GM18951 (cell line): ENCODE measurements around the gene MTUS2.

Experiments used
- POLR2A ChIP-seq: IDR thresholded peaks from 4 replicates; pipeline ENCODE4 v1.6.1; 2011; ENCODE audit warnings: mild to moderate bottlenecking; ENCODE audit not compliant: insufficient read length, insufficient read depth; ENCODE audit errors: extremely low read depth
- in situ Hi-C: fragments of 300-500 bp; cut with MboI; formaldehyde crosslinking; loops from one replicate; pipeline ENCODE4 v1.12.0; 2022; ENCODE audit warnings: low sequenced_read_pairs, mixed read lengths, inconsistent platforms; ENCODE audit not compliant: unreplicated experiment

MTUS2 gene

DNA sequence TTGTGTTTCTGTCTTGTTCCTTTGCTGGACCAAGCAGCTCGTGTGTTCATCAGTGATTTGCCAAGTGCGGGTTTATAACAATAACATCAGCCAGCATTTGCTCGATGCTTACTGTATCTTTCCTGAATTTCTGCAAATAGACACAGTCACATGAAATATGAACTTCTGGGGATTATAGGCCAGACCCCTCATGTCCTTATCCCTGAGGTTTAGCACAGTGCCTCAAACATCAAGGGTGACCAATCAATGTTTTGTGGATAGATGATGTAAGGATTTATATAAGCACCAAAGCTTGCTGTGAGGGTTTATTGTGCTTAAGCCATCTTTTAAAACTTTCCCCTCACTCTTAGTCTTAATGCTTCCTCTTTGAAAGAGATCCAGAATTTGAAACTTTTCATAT is 451.5 kb downstream of the MTUS2 start:
- TF ChIP-seq POLR2A, result no peak
- in situ Hi-C loops, result no loop called here

DNA sequence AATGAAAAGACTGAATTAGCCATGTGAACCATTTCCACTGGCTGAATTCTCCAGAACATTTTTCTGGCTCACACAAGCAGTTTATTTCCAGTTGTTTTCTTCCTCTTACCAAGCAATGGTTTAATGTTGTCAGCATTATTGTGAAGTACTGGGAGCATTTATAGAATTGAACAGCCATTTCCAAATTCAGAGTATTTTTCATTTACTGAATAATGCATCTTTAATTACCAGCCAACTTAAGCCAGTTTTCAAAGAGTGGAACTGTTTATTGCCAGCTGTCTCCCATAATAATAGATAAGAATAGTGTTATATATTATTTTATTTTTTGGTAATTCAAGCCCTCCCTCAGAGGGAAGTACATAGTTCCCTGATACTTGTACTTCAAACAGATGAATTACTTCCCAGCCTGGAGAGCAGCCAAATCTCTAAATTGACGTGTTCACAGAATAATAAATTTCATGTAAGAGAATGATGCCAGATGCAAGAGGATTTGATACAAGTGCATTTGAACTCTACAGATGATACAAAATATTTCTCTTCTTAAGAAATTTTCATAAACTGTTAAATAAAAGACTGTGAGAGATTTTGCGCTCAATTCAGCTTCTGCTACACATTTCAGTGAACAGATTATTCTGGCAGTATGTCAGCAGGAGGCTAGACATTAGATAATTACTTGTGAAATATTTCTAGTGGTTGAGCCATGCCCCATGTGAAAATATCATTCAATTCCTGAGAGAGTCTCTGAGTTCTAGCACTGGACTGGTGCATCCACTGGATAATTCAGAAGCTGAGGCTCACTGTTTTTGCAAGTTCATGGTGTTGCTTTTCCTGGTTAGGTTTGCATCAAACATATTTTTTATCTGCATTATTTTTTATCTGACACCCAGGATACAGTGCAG is 459.5 kb downstream of the MTUS2 start:
- TF ChIP-seq POLR2A, result no peak
- in situ Hi-C loops, result no loop called here

DNA sequence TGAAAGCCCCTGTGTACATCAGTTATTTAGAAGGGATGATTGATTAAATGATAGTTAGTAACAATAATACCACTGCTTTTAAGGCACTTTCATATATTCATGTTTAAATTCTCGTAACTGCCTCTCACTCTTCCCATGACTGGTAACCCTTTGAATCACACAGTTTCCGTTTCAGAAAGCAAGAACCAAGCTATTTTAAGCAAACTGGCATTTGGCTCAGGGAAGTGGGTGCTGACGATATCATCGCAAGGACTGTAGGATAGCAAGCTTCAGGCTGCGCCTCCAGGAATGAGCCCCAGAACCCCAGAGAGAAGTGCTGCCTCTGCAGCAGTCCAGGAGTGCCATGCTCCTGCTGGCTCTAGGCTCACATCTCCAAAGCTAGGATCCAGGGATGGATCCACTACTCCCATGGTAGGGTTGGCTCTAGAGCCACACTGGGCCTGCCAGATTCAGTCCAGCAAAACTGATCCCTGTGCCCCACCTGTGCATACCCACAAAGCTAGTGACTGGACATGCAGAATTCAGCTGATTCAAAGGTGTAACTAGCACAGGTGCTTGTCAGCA is 461.9 kb downstream of the MTUS2 start:
- no peak for TF ChIP-seq POLR2A

DNA sequence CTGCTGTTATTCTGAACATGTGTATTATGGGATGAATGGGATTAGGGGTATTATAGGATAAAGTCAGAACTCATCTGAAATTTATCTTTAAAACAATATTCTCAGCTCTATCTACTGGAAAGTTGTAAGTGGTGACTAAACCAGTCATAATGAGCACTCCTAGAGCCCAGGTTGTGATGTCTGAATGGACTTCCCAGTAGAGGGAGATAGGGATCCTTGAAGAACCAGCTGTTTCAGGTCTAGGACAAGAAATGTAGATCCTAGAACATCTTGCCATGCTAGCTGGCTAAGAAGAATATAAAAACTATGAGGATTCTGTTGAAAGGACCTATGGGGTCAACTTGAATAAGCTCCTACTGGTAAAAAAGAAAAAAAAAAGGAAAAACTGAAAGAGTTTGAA is 464.6 kb downstream of the MTUS2 start:
- in situ Hi-C loops, result no loop called here
- no peak for TF ChIP-seq POLR2A

More for the DNA sequence above, 461.9 kb downstream of the MTUS2 start:
- in situ Hi-C loops, result no loop called here

DNA sequence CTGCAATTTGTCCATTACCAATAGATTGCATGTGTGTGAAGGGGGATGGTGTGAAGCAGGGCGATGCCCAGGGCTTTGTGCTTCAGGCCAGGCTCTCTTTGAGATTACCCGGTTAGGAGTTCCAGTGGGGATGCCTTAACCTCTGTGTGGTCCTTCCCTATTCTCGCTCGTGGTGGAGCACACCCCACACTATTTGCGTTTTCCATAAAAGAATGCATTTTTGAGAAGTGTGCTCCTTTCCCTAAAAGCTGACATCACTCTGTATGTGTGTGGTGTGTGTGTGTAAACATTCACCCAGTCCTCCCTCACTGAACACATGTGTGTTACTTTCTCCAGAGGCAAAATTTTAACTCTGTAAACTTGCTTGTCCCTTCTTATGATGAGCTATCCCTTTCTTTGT is 467.1 kb downstream of the MTUS2 start:
- no peak for TF ChIP-seq POLR2A
- in situ Hi-C loops, result no loop called here

DNA sequence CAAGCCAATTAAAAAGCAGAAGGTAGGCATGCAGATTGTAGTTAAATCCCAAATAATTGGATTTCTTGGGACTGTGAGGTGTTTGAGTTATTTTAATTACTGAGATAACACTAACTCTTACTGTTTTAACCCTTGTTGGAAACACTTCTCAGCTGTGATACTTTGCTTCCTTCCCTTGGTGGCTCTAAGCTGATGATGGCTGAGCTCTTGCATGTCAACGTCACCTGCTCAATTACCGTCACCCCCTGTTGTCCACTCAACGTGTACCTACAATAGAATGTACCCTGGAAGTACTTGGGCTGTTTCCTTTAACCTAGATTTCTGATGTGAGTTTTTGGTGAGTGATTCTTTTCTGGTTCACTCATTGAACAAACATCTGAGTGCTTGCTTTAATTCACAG is 471.9 kb downstream of the MTUS2 start:
- in situ Hi-C loops, result no loop called here
- no peak for TF ChIP-seq POLR2A

DNA sequence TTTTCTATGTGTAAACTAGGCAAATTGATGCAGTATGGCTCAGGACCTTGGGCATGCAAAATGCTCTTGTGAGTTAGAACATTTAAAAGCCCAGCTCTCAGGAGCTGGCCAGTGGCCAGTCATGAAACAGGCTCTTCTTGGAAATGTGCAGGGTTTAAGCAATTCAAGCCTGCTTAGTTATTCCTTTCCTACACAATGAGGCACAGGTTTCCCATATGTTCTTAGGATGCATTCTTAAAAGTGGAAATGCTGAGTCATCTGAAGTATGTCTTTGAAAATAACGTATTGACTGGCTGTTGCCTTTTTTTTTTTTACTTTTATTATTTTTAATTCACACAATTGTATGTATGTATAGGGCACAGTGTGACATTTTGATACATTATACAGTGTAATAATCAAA is 474.7 kb downstream of the MTUS2 start:
- in situ Hi-C loops, result no loop called here
- TF ChIP-seq POLR2A, result no peak

DNA sequence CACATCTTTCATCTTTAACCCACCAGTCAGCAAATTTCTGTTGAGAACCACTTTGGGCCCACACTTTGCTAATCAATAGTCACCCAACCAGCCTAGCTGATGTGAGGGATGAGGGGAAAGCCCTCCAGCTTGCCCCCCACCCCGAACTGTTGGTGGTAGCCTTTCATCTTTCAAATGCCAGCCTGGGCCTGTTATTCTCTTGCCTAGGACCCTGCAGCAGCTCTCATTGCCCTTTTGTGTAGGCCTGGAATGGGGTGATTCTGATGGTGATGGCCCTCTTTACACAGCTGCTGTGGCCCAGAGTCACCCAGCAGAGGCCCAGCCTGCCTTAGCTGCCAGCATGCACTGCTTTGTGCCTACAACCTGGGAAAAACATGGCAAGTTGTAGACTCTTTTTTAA is 480.9 kb downstream of the MTUS2 start:
- in situ Hi-C loops, result no loop called here
- TF ChIP-seq POLR2A, result no peak

DNA sequence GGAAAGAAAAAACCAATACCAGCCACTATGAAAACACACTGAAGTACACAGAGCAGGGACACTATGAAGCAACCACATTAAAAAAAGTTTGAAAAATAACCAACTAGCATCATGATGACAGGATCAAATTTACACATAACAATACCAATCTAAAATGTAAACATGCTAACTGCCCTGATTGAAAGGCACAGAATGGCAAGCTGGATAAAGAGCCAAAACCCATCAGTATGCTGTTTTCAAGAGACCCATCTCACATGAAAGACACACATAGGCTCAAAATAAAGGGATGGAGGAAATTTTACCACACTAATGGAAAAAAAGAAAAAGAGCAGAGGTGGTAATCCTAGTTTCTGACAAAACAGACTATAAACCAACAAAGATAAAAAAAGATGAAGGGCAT is 484.0 kb downstream of the MTUS2 start:
- in situ Hi-C loops, result no loop called here
- TF ChIP-seq POLR2A, result no peak

DNA sequence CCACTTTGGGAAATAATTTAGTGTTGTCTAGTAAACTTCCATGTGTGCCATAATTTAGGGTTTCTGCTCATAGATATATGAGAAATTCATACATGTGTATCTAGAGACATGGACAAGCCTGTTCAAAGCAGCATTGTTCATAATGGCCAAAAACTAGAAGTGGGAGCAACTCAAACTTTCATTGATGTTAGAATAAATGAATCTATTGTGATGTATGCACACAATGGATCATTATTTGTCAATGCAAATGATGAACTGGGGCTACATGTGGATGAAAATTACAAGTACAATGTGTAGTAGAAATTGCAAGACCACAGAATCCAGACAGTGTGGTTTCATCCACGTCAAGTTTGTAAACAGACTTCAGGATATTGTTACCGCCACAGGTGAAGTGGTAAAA is 490.7 kb downstream of the MTUS2 start:
- in situ Hi-C loops, result no loop called here
- no peak for TF ChIP-seq POLR2A

DNA sequence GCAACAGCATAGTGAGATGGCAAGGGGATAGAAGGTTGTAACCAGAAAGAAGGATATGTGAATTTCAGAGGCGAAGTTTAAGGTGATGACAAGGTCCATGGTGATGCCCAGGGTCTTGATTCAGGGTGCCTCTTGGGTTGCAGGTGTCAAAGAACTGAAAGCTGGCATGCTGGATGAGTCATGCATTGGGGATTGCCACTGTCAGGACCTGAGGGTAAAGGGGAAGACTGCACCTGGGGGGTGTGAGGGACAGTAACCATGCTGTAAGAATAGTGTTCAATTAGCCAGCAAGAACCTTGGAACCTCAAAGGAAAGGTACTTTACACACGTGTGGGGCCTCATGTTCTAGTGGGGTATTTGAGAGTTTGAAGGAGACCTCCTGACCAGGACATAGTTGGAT is 495.7 kb downstream of the MTUS2 start:
- in situ Hi-C loops, result no loop called here

DNA sequence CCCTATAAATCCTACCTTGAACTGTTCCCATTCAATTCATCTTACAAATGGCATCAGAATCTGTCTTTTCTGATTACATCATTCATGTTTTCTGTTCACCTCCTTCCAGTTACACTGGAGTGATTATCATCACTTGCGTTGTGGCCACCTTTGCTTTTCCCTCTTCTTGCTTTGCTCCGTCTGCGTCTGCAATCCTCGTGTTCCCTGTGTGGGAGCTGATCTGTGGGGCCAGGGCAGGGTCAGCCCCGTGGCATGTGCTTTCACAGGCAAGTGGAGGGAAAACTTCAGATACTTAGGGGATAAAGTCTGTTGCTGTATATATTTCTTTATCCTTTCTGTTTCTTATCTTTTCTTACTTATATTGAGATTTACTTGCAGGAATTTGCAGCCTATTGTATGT is 497.7 kb downstream of the MTUS2 start:
- in situ Hi-C loops, result no loop called here
- TF ChIP-seq POLR2A, result no peak

More for the DNA sequence above, 495.7 kb downstream of the MTUS2 start:
- TF ChIP-seq POLR2A, result no peak

DNA sequence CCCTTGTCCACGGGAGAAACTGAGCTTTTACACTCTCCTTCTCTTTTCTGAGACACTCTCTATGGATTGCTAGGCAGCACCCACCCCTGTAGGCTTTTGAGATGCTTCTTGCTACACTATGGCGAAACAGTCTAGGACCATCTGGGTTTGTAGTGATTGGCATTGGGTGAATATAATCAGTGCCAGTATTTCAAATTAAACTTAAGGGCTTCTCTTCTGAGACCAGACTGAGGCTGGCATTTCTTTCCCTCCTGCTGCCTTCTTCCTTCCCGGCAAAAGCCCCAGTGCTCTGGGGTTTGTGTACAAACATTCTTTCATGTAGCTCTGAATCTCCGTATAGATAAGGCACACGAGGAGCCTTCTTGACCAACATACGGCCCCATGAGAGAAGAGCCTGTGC is 498.6 kb downstream of the MTUS2 start:
- in situ Hi-C loops, result no loop called here
- no peak for TF ChIP-seq POLR2A

DNA sequence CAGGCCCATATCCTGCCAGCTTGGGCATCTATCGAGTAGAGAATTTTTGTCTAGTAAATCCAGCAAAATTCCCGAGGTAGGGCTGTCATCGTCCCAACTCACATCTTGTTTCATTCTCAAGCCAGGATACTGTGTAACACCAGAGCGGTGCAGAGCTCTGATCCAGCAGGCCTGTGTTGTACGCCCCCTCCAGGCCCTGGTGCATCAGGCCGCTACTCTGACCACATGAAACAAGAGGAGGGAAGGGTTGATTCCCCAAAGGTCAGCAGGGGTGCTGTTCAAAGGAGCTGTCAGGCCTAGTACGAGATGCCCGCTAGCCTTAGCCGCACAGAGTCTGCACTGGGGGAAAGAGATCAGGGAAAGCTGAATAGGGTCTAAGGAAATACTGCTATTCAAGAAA is 499.3 kb downstream of the MTUS2 start:
- TF ChIP-seq POLR2A, result no peak
- in situ Hi-C loops, result no loop called here
